ENCODE data around the gene IER2.

- TF ChIP-seq SUZ12 (IDR thresholded peaks at IDR 0.05; ENCODE audit: extremely low read depth, insufficient read depth, insufficient read length) (no peak), ZNF274 (IDR thresholded peaks at IDR 0.05; ENCODE audit: low read depth, low read length) (no peak)
Observed at GRCh38 chr19:13110099-13110610, 40.1 kb upstream of the IER2 start.
